A549 (cell line): ENCODE results near the gene SPG21.

Experiments
- EHF ChIP-seq: fragments of 250-450 bp; sonication (Bioruptor Pico); IDR thresholded peaks from 2 replicates; pipeline ENCODE4 v1.5.0; 2020; ENCODE audit warnings: mild to moderate bottlenecking
- SMC3 ChIP-seq: fragments of >200 bp; sonication (Bioruptor Twin); formaldehyde crosslinking; IDR thresholded peaks from 3 replicates; pipeline ENCODE4 v1.6.1; 2018; ENCODE audit warnings: inconsistent platforms

GRCh38 chr15:64975390-64975789 is 14.3 kb downstream of the SPG21 start:
- TF ChIP-seq EHF (CRISPR knock-in tag) (no peak), SMC3 (no peak)
